Measurements from ENCODE around the gene TEX13B.

Gene TEX13B

DNA sequence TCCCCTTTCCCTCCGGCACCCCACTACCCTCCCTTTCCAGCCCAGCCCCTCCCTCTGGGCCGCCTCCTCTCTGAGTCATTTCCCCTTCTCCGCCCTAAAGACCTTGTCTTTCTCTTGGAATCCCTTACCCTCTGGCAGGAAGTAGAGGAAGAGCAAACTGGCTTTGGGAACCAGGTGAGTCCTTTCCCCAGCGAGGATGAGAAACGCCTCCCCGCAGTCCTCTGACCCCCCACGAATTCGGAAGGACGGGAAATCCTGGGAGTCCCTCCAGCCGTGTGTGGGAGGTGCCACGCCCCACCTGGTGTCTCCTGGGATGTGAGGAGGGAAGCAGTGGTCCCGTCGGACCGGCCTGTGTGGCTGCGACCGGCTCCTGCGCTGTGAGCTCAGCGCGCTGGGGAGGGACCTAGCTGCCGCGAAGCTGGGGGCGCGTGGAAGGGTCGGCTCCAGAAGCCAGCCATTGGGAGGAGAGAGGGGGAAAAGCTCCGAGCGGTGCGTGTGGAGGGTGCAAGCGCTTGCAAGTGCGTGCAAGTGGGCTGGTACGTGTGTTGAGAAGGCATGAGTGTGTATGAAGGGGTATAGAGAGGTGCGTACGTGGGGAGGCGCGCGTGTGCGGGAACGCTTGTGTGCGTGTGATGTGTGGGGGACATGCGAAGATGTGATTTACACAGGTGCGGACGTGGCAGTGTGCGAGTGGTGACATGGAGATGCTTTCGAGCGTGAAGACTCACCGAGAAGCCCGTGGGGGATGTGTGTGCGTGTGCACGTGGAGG is 46.3 kb downstream of the TEX13B start:
- no peak for DNase-seq

DNA sequence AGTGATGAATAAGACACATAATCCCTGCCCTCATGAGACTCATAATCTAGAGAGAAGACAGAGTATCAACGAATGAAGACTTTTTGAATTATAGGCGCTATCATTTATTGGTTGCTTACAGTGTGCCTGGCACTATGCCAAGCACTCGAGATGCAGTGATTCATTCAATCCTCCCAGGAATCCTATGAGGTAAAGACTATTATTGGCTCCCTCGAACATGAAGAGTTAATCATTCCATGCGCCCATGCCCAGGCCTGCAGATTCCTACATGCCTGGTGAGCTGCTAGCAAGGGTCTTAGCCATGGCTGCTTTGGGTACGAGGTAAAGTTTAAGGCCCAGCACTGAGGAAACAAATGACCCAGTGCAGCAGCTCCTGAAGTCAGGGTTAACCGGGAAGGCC is 47.0 kb downstream of the TEX13B start:
- DNase-seq, result no peak

DNA sequence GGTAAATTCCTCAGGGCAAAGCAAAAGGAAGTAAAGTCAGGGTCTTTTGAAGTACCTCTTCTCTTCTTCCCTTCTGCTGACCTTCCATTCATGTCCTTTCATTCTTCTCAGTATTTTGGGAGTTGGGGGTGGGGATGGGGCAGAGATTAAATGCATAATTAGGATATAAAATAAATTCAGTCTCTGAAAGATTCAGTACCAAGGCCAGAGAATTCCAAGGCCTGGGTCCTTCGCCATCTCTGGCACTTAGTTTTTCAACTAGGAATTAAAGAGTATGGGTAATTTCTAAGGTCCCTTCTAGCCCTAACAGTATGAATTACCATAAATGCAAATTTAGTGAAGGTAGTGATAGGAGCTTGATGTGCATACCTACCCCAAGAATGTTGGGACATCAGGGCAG is 47.9 kb downstream of the TEX13B start:
- DNase-seq, result no peak

Data from activated effector memory CD4-positive, alpha-beta T cell treated with Interleukin-2 at 50 U/mL for 16 hours (primary cell).